Left kidney (tissue), 2 donors: ENCODE results near the gene ACTA1. TPM values are rescaled to one million over a fixed set of nuclear protein-coding genes. Genes with fewer than 3 reads are reported as not detected.
"Not testable (repeated sequence)": the region's sequence is repeated elsewhere in the genome, so short reads cannot be mapped to it uniquely, and the experiment has no call there.

Experiments used
- DNase-seq: peaks from one replicate; pipeline ENCODE4 v3.0.0-alpha.2; 2013
- polyA plus RNA-seq: library from polyadenylated mRNA; unstranded; fragments of 120-200 nt; gene quantifications from one replicate; pipeline ENCODE4 v1.2.1, GENCODE V29; 2013; ENCODE audit not compliant: insufficient read length

The ACTA1 gene
- polyA plus RNA-seq, 1 donor: 1.9 TPM

DNA sequence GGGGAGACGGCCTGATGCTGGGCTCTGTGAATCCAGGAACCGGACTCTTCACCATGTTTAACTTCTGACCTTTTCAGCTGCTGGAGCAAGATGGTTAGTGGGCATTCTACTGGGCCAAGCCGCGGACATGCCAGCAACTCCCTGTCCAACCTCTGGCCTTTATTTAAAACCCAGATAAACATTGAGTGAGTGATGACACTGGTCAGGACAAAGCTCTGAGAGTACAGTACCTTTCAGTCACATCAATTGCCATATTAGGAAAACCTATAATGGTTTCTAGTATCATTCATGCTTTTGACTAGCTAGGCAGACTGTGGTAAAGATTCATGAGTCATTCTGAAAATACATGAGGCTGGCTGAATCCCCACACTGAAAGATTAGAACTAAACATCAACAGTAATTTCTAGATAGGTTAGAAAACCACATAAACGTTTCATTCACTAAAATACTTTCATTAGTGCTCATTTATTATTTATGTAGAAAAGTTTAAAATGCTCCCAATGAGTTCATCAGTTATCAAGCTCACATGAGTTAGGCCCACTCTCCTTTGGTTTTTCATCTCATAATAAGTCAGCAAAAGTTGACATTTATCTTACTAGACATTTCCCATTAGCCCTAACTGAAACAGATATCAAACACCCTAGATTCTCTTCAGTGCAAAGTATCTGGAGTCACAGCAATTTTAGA is 7.1 kb upstream of the ACTA1 start:
- DNase-seq: no peak

DNA sequence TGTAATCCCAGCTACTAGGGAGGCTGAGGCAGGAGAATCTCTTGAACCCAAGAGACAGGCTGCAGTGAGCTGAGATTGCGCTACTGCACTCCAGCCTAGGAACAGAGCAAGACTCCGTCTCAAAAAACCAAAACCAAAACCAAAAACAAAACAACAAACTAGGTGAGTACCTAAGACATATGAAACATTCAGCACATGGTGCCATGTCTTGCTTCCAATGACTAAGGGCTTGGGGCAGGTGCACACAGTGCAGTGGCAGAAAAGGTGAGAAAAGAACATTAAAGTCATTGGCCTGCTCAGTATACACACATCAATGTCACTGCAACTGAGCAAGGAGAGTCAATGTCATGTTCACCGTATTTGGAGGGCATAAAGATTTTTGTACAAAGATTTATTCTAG is 4.1 kb upstream of the ACTA1 start:
- no peak for DNase-seq

DNA sequence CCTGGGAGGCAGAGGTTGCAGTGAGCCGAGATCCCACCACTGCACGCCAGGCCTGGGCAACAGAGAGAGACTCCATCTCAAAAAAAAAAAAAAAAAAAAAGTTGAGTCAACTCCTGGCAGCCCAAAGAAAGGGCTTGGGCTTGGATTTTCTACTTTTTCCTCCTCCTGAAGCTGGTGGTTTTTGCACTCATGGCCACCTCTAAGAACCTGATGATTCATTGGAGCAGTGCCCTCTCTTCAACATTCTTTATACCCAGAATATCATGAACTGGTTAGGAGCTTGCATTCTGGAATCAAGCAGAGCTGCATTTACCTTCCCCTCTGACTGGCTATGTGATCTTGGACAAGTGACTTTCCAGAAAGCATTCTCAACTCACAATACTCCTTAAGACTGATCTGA is 3.5 kb upstream of the ACTA1 start:
- no peak for DNase-seq

DNA sequence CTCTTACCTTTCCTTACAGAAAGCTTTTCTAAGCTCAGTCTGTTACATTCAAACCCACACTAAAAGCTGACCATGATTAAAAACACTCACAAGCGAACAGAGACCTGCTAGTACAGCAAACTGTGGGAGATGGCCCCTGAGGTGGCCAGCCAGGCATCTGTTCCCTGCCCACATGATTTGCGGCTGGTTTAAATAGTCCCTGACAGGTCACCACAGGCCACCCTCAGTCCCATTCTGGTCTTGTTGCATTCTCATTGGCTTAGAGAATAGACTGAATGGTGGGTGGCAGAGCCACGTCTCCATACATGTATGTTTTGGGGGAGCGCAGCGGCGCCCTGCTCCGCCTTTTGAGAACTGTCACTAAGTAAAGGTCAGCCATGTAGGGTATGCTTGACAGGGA is 2.3 kb upstream of the ACTA1 start:
- DNase-seq: no peak

DNA sequence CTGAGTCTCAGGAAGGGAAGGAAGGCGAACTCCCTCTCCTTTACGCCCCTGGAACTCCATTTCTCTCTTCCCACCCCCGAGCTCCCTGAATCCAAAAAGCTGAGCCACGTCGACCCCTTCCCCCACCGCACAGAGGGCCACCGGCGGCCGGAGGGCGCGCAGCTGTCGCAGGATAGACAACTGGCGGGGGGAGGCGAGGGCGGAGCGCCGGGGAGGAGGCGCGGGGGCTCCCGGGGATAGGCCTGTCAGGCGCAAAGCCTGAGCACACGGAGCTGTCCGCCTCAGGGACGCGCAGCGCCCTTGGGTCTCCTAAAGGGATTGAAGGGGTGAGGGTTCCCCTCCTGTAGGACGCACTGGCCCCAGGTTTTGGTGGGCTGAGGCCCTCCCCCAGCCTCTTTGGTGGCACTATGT is 752 bp upstream of the ACTA1 start:
- DNase-seq: no peak

DNA sequence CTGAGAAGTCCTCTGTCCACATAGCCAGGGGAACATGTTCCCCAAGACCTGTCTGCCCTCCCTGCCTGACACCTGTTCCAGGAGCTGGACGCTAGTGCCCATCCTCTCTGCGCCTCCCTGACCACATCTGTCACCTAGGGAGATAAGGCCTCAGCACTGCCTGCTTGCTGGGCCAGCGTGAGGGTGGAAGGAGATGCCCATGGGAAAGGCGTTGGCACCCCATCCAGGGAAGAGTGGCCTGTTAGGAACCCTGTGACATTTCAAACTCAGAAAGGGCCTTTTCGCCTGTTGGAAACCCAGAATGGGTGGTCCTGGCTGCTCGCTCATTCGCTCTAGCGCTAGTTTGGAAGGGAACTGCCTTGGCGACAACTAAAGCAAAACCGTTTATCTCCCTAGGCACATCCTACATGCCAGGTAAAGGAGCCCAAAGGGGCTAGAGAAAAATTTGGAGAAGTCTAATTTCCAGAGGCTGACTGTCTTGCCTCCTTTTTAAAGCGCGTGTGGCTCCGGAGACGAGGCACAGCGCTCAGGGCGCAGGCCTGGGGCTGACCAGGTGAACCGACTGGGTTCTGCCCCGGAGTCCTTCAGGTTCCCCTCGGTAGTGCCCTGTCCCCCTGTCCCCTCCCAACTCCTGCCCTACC is 410 bp downstream of the ACTA1 start:
- no peak for DNase-seq

DNA sequence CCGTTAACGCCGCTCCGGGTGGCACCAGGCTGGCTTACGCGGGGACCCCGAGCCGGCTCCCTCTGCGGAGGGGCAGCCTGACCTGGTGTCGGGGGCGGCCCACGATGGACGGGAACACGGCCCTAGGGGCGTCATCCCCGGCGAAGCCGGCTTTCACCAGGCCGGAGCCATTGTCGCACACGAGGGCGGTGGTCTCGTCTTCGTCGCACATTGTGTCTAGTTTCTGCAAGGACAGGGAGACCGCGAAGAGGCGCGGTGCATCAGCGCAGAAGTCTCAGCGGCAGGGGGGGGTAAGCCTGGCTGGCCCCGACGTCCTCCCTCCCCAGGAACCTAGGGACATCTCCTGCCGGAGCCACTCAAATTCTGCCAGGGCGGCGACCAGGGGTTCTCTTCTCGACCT is 989 bp downstream of the ACTA1 start:
- no peak for DNase-seq

DNA sequence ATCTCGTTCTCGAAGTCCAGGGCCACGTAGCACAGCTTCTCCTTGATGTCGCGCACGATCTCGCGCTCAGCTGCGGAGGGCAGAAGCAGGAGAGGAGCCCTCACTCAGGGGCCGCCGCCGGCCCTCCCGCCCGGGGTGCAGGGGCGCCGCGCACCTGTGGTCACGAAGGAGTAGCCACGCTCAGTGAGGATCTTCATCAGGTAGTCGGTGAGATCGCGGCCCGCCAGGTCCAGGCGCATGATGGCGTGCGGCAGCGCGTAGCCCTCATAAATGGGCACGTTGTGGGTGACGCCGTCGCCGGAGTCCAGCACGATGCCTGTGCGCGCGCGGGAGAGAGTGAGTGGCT is 1.8 kb downstream of the ACTA1 start:
- DNase-seq: no peak

DNA sequence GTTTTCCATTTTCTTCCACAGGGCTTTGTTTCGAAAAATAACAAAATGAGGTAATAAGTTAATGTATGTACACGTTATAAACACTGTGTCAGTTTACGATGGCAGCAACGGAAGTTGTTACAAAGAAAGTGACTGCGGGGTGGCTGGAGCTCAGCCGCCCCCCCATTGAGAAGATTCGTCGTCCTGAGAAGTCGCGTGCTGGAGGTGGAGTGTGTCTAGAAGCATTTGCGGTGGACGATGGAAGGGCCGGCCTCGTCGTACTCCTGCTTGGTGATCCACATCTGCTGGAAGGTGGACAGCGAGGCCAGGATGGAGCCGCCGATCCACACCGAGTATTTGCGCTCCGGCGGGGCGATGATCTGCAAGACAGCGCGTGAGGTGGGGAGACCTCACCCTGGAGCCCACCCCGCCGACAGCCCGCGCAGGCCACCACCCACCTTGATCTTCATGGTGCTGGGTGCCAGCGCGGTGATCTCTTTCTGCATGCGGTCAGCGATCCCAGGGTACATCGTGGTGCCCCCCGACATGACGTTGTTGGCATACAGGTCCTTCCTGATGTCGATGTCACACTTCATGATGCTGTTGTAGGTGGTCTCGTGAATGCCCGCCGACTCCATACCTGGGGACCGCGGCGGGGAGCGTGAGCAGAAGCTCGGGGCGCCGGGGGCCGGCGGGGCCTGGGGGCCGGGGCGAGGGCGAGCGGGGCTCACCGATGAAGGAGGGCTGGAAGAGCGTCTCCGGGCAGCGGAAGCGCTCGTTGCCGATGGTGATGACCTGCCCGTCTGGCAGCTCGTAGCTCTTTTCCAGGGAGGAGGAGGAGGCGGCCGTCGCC is 2.4 kb downstream of the ACTA1 start:
- no peak for DNase-seq

DNA sequence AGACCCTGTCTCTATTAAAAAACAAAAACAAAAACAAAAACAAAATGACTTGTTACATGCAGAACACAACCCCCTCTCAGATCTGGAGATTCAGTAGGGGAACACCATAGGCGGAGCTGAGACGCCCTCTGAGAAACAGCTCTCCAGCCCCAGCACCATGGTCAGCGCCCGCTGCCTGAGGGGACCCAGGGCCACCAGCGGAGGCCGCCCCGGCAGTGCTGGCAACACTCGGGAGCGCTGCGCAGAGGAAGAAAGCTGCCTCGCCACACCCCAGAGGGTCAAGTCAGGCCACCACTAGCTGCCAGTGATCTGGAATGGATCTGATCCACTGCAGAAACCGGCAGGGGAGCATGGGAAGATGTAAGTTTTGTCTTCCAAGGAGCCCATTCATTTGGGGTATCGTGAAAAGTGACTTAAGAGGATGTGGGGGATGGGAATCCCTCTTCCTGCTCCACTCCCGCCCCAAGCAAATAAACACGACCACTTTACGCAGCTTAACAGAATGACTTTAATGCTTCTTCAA is 3.1 kb downstream of the ACTA1 start:
- peak; percentile 73 for DNase-seq

DNA sequence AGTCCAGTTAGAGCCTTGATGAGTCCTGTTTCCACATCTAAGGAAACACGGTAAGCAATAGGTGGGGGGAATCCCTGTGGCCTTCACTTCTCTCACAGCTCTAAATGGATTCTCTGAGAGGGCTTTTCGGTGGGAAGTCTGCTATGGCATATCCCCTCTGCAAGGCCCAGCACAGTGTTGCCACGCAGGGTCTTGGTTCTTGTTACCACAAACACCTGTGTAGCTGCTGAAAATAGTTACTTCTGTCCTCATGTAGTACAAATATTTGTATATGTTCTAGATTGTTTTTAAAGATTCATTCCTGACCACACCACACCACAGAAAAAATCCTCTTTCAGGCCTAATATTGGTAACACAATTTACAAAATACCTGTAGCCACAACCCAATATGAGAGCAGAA is 5.6 kb downstream of the ACTA1 start:
- DNase-seq: no peak

DNA sequence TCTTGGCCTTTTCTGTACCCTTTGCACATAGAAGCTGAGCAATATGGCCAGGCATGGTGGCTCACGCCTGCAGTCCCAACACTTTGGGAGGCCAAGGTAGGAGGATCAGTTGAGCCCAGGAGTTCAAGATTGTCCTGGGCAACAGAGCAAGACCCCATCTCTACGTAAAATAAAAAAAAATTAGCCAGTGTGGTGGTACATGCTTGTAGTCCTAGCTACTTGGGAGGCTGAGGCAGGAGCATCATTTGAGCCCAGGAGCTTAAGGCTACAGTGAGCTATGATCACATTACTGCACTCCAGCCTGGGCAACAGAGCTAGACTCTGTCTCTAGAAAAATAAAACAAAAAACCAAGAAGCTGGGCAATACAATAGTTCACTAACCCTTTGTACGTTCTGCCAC is 6.3 kb downstream of the ACTA1 start:
- no peak for DNase-seq

DNA sequence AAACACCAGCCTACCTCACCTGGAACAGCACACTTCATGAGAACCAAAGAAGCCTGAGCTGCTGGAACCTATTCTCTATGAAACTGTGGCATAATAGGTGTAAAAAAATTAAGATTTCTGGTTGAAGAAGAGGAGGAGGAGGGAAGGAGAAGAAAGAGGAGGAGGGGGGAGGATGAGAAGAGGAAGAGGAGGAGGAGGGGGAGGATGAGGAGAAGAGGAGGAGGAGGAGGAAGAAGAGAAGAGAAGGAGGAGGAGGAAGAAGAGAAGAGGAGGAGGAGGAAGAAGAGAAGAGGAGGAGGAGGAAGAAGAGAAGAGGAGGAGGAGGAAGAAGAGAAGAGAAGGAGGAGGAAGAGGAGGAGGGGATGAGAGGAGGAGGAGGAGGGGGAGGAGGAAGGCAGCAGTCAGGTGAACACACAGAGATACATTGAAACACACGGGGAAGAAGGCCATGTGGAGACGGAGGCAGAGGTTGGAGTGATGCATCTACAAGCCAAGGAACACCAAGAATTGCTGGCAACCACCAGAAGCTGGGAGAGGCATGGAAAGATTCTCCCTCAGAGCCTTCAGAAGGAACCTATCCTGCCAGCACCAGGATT is 8.2 kb downstream of the ACTA1 start:
- DNase-seq: no peak

DNA sequence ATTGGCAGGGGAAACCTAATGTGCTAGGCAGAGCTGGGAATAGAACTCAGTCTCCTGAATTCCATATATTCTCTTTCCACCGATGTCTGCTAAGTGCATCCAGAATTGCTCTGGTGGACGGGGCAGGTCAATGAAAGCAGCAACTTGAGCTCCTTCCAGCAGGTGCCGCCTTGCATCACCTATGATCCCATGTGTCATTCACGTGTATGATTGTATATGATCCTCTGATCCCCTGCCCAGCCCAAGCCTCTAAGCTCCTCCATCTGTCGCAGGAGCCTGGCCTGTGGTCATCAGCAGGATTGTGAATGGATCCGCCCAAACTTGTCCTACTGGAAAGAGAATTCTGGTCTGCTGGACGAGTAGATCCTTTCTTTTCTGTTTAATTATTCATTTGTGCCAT is 13.1 kb downstream of the ACTA1 start:
- DNase-seq: no peak

DNA sequence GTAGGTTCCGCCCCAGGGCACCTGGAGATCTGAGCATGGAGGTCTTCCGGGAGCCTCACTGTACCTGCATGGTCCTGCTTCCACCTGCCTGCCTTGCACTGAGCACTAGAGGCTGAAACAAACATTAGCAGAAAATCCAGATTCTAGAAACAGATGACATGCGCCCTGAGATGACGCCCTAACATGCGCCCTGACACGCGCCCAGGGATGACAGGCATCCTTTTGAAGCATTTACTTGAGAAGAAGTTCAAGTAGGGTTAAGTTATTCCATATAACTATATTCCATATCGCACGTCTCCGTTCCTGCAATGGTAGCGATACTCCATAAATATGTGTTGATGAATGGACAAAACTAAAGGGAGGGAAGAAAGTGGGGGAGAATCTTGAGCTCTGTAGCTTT is 13.7 kb downstream of the ACTA1 start:
- no peak for DNase-seq

DNA sequence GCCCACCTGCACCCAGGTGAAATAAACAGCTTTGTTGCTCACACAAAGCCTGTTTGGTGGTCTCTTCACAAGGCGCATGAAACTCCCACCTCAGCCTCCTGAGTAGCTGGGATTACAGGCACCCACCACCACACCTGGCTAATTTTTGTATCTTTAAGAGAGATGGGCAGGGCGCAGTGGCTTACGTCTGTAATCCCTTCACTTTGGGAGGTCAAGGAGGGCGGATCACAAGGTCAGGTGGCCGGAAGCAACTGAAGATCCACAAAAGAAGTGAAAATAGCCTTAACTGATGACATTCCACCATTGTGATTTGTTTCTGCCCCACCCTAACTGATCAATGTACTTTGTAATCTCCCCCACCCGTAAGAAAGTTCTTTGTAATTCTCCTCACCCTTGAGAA is 15.3 kb downstream of the ACTA1 start:
- not testable (repeated sequence) for DNase-seq

DNA sequence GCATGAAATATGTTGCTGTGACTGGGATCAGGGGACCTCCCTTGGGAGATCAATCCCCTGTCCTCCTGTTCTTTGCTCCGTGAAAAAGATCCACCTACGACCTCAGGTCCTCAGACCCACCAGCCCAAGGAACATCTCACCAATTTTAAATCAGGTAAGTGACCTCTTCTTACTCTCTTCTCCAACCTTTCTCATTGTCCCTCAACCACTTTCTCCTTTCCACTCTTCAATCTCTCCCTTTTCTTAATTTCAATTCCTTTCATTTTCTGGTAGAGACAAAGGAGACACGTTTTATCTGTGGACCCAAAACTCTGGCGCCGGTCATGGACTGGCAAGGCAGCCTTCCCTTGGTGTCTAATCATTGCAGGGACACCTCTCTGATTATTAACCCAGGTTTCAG is 21.1 kb downstream of the ACTA1 start:
- not testable (repeated sequence) for DNase-seq

DNA sequence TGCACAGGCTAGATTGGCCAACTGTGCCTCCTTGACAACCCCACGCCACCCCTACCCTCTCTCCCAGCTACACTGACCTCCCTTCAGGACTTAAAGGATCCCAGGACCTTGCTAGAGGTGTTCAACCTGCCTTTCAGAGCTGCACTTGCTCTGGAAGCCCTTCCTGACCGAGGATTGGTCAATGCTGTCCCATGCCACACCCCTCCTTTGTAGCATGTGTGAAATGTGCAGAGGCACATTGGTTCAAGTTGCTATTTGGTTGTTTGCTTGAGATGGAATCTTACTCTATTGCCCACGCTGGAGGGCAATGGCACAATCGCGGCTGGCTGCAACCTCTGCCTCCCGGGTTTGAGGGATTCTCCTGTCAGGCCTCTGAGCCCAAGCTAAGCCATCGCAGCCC is 21.8 kb downstream of the ACTA1 start:
- no peak for DNase-seq

DNA sequence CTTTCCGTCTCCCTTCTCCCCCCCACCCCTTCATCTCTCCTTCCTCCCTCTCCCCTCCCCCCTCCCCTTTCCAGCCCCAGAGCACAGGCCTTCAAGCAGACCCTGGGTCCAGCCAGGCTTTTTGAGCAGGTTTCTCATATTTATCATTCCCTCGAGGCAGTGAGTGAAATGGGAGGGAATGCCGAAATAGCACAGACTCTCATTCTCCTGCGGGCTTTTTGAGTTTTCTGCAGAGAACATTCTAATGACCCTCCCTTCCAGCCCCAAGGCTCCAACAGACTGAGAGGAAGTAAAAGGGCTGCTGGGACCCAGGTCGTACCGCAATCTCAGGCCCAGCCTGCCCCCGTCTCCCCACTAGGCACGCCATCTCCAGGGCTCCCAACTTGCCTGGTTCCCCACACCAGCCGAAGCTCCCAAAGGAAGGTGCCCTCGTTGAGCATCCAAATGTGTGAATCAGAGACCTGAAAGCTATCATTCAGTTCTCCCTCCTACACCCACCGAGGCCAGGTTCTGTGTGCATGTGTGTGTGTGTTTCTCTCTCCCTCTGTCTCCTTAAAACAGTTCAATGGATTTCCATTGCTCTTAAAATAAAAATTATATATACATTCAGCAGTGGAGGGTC is 22.3 kb downstream of the ACTA1 start:
- DNase-seq: no peak

DNA sequence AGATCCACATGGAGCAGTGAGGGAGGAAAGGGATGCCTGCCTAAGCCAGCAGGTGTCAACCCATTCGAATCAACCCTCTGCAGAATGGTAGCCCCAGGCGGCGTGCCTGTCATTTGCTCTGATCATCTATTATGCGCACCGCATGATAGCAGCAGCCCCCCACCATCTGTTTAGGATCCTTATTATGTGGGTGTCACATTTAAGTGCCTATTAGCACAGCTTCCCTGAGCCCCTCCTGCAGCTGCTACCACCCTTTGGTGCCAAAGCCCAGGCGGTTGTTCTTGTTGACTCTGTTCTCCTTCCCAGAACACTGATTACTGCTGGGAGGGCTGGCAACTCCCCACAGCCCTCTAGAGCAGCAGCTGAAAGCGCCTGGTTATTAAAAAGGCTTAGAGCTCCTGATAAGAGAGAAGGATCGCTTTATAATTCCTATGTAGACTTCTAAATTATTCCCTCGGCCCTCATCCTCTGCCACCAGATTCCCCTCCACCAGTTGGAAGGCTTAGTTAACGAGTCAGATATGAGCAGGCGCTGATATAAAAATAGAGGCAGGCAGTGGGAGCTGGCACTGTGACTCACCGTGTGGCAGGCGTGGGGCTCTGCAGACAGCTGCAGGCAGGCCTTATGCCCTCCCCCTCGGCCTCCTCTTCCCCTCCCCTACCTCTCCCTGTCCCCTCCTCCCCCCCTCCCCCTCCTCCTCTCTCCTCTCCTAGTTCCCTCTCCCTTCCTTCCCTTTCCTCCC is 23.0 kb downstream of the ACTA1 start:
- no peak for DNase-seq

DNA sequence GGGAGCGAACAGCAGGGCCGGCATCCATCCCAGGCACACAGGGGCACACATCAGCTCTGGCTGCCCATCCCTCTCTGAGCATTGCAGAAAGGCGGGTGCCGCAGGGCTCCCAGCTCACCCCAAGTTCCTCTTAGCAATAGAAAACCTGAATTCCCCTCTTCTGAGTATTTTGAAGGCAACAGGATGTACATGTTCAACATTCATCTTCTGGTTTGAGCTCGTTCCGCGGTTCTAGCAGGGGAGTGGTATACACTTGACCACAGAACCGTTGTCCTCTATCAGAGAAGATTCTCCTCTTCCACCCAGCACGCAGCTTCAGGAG is 23.6 kb downstream of the ACTA1 start:
- no peak for DNase-seq
